ENCODE data around the gene NXF1.

DNA sequence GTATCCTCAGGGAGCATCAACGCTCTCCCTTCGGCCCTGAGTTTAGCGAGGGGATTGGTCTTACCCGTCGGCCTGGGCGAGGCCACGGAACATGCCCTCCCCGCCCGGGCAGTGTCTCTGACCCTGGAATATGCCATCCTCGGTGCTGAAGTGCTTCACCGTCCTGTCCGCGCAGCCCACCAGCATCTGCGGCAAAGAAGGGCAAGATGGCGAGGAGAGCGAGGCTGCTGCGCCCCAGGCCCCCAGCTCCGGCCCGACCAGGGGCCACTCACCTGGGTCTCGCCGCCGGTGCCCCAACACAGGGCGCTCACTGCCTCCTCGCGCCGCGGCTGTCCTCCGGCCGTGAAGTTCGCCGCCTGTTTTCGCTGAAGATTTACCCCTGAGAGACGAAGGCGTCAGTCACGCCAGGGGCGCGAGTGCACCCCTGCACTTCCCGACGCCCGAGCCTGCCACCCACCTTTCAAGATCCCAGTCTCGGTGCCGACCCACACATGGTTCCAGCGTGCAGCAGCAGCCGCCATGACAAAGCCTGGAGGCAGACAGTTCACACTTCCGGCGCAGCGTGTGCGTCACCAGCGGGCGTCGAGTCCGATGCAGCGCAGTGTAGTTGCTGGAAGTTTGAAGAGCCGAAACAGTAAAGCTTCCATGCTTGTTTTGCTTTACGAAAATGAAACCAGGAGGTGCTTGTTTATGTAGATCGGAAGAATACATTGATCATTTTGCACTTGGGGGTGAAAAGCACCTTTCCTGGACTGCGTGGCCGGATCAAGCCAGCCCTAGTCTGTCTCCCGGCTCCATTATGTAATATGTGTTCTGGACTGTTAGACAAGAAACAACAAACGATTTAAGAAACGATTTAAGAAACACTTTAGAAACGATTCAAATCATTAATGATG lies 34.1 kb upstream of the NXF1 start, which contains the start of gene WDR74:
- TF ChIP-seq, protein P1, sequence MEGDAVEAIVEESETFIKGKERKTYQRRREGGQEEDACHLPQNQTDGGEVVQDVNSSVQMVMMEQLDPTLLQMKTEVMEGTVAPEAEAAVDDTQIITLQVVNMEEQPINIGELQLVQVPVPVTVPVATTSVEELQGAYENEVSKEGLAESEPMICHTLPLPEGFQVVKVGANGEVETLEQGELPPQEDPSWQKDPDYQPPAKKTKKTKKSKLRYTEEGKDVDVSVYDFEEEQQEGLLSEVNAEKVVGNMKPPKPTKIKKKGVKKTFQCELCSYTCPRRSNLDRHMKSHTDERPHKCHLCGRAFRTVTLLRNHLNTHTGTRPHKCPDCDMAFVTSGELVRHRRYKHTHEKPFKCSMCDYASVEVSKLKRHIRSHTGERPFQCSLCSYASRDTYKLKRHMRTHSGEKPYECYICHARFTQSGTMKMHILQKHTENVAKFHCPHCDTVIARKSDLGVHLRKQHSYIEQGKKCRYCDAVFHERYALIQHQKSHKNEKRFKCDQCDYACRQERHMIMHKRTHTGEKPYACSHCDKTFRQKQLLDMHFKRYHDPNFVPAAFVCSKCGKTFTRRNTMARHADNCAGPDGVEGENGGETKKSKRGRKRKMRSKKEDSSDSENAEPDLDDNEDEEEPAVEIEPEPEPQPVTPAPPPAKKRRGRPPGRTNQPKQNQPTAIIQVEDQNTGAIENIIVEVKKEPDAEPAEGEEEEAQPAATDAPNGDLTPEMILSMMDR (IDR thresholded peaks at IDR 0.05), result no peak
- no peak for TF ChIP-seq EZH2 (IDR thresholded peaks at IDR 0.05; ENCODE audit: borderline replicate concordance, insufficient read depth, low read depth, low read length, poor library complexity, severe bottlenecking)

Data from B cell (primary cell).